ENCODE results near the gene PBX3. TPM values are rescaled to one million over a fixed set of nuclear protein-coding genes. Genes with fewer than 3 reads are reported as not detected.

The PBX3 gene
- polyA plus RNA-seq, 1 donor (not counting 4 experiments of a cell fraction or from before 2014, with no cell fraction given) = 26.3 TPM

GRCh38 chr9:125887172-125887571 is 140.0 kb downstream of the PBX3 start:
- DNase-seq (ENCODE audit: low read depth, low spot score) (no peak), FAIRE-seq (peak; percentile 9)
- no peak for TF ChIP-seq EZH2 (IDR thresholded peaks at IDR 0.05; ENCODE audit: low read length)
- TF ChIP-seq CTCF (optimal IDR thresholded peaks at IDR 0.05 in 1 of 3, IDR thresholded peaks at IDR 0.05 in 1 of 3, conservative IDR thresholded peaks at IDR 0.05 in 1 of 3; ENCODE audit: extremely low read depth in 1 of 3, insufficient read depth in 2 of 3, low read length in 3 of 3) = no peak
- peaks cover 20% of the 10 kb centered on the region for H3K79me2 ChIP-seq (ENCODE audit: control insufficient read depth, insufficient read depth, low read length)
- dilution Hi-C loops (cut with MboI; ENCODE audit: extremely low pct_ligation_motif_present, low sequenced_read_pairs) = no loop called here
- no peaks in the 10 kb centered on the region for H3K9me1 ChIP-seq (ENCODE audit: control insufficient read depth, extremely low read depth, insufficient read depth, low read length)
- H2AFZ ChIP-seq (ENCODE audit: control insufficient read depth, low read length) = no peak overlapping the region
- peaks cover 27% of the 10 kb centered on the region for H3K4me1 ChIP-seq (ENCODE audit: control insufficient read depth, extremely low read depth, insufficient read depth, low read length)
- H3K27me3 ChIP-seq (ENCODE audit: control insufficient read depth, extremely low read depth, insufficient read depth, low read length) = no peaks in the 10 kb centered on the region
- H3K9me3 ChIP-seq (ENCODE audit: control insufficient read depth, low read depth, low read length) = no peaks in the 10 kb centered on the region
- no peak overlapping the region for H3K9ac ChIP-seq (ENCODE audit: control insufficient read depth, extremely low read depth, insufficient read depth, low read length)
- no peaks in the 10 kb centered on the region for H3K36me3 ChIP-seq (ENCODE audit: control insufficient read depth in 2 of 2, extremely low read depth in 1 of 2, insufficient read depth in 2 of 2, low read length in 2 of 2)
- no peak overlapping the region for H3K27ac ChIP-seq (ENCODE audit: control insufficient read depth, insufficient read depth, low read length)
- H3K4me2 ChIP-seq (ENCODE audit: control insufficient read depth, extremely low read depth, insufficient read depth, low read depth, low read length) = peak overlapping the region; percentile 43
- no peak overlapping the region for H3K4me3 ChIP-seq (ENCODE audit: control insufficient read depth in 2 of 3, extremely low read depth in 1 of 3, insufficient read depth in 2 of 3, low read depth in 1 of 3, low read length in 3 of 3)
- no peaks in the 10 kb centered on the region for H4K20me1 ChIP-seq (ENCODE audit: control insufficient read depth, extremely low read depth, insufficient read depth, low read length)

GRCh38 chr9:125888211-125888610 is 141.0 kb downstream of the PBX3 start:
- dilution Hi-C loops (cut with MboI; ENCODE audit: extremely low pct_ligation_motif_present, low sequenced_read_pairs) = no loop called here
- peak overlapping the region; percentile 100 for H3K4me2 ChIP-seq (ENCODE audit: control insufficient read depth, extremely low read depth, insufficient read depth, low read depth, low read length)
- H3K4me3 ChIP-seq (ENCODE audit: control insufficient read depth in 2 of 3, extremely low read depth in 1 of 3, insufficient read depth in 2 of 3, low read depth in 1 of 3, low read length in 3 of 3) = peak overlapping the region in 1 of 3 experiments; percentile 29
- no peaks in the 10 kb centered on the region for H3K9me1 ChIP-seq (ENCODE audit: control insufficient read depth, extremely low read depth, insufficient read depth, low read length)
- no peak overlapping the region for H3K9ac ChIP-seq (ENCODE audit: control insufficient read depth, extremely low read depth, insufficient read depth, low read length)
- peaks cover 27% of the 10 kb centered on the region for H3K4me1 ChIP-seq (ENCODE audit: control insufficient read depth, extremely low read depth, insufficient read depth, low read length)
- no peak overlapping the region for H2AFZ ChIP-seq (ENCODE audit: control insufficient read depth, low read length)
- peaks cover 18% of the 10 kb centered on the region for H3K79me2 ChIP-seq (ENCODE audit: control insufficient read depth, insufficient read depth, low read length)
- no peaks in the 10 kb centered on the region for H3K9me3 ChIP-seq (ENCODE audit: control insufficient read depth, low read depth, low read length)
- DNase-seq (ENCODE audit: low read depth, low spot score) (no peak), FAIRE-seq (peak; percentile 59)
- no peaks in the 10 kb centered on the region for H3K27me3 ChIP-seq (ENCODE audit: control insufficient read depth, extremely low read depth, insufficient read depth, low read length)
- H4K20me1 ChIP-seq (ENCODE audit: control insufficient read depth, extremely low read depth, insufficient read depth, low read length) = no peaks in the 10 kb centered on the region
- peak overlapping the region; percentile 79 for H3K27ac ChIP-seq (ENCODE audit: control insufficient read depth, insufficient read depth, low read length)
- TF ChIP-seq EZH2 (IDR thresholded peaks at IDR 0.05; ENCODE audit: low read length) (no peak), CTCF (optimal IDR thresholded peaks at IDR 0.05 in 1 of 3, IDR thresholded peaks at IDR 0.05 in 1 of 3, conservative IDR thresholded peaks at IDR 0.05 in 1 of 3; ENCODE audit: extremely low read depth in 1 of 3, insufficient read depth in 2 of 3, low read length in 3 of 3) (no peak)
- H3K36me3 ChIP-seq (ENCODE audit: control insufficient read depth in 2 of 2, extremely low read depth in 1 of 2, insufficient read depth in 2 of 2, low read length in 2 of 2) = no peaks in the 10 kb centered on the region
